ENCODE data around the gene PI16.
"Not testable (repeated sequence)": the region's sequence is repeated elsewhere in the genome, so short reads cannot be mapped to it uniquely, and the experiment has no call there.

PI16 gene

DNA sequence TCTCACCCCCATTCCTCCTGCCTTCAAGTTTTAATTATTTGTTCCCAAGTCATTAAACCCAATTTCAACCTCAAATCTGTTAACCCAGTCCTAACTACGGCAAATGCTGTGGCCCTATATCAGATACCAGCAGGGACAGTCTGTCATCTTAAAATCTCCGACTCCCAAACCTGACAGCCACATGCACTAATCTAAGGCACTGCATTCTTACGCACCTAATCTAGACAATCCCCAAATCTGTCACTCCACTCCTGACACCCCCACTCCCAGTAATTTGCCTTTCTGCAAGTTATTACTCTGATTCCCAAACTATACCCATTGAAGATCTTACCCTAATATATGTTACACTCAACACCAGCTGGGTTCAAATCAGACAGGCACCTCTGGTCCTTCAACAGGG, 29.0 kb downstream of the PI16 start:
- TF ChIP-seq, protein P1, sequence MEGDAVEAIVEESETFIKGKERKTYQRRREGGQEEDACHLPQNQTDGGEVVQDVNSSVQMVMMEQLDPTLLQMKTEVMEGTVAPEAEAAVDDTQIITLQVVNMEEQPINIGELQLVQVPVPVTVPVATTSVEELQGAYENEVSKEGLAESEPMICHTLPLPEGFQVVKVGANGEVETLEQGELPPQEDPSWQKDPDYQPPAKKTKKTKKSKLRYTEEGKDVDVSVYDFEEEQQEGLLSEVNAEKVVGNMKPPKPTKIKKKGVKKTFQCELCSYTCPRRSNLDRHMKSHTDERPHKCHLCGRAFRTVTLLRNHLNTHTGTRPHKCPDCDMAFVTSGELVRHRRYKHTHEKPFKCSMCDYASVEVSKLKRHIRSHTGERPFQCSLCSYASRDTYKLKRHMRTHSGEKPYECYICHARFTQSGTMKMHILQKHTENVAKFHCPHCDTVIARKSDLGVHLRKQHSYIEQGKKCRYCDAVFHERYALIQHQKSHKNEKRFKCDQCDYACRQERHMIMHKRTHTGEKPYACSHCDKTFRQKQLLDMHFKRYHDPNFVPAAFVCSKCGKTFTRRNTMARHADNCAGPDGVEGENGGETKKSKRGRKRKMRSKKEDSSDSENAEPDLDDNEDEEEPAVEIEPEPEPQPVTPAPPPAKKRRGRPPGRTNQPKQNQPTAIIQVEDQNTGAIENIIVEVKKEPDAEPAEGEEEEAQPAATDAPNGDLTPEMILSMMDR (IDR thresholded peaks at IDR 0.05; ENCODE audit: low read depth, low read length, missing control alignments) = no peak
- peak overlapping the region; percentile 78 for H3K4me3 ChIP-seq (replicated peaks; ENCODE audit: low read depth, low read length)
- DNase-seq (ENCODE audit: extremely low read depth, low read depth) = no peak

DNA sequence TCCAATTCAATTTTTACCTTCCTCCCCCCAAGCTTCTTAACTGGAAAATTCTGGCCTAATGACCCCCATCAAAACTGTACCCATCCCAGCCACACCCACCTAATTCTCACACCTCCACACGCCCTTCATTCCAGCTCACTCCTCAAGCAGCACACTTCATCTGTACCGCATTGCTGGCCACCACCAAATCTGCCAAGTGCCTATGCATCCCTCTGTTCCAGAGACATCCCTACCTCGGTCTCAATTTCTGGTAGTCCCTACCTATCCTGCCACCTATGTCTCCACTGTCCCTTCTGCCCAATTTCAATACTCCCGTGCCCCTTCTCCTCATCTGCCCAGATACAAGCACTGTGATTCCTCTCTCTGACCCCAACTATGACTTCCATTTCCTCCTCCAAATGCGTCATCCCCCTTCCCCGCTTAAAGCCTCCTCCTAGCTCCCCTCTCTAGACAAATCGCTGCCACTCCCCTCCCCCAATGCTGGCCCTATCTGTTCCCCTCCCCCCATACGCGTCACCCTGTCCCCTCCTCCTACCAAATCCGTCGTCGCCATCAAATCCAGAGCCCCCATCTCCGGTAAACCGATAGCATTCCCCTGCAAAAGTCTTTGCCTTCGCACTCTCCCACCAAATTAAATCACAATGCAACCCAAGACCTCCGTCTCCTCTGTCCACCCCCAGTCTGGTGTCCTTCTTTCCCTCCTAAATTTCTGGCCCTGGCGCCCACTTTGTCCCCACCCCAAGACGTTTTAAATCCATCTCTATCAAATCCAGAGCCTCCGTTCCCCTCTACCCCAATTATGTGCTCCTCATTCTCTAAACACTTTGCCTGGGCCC, 30.3 kb downstream of the PI16 start:
- peak overlapping the region; percentile 78 for H3K4me3 ChIP-seq (replicated peaks; ENCODE audit: low read depth, low read length)
- TF ChIP-seq, protein P1 (IDR thresholded peaks at IDR 0.05; ENCODE audit: low read depth, low read length, missing control alignments) = no peak
- DNase-seq (ENCODE audit: extremely low read depth, low read depth) = peak; percentile 30

DNA sequence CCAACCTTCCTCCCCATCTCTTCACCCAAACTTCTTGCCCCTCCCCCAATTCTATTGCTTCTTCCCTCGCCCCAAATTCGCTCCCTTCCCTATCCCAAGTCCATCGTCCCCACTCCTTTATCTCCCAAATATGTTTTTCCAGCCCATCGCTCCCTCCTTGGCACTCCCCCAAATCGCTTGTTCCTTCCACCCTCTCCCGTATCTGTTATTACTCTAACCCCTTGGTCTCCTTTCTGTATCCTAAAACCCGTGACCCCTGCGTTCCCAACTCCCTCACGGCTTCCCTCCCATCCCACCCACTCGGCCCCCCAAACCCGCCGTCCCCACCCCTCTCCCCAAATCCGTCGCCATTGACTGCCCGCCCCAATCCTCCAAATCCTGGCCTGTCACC, 30.9 kb downstream of the PI16 start:
- no peak for DNase-seq (ENCODE audit: extremely low read depth, low read depth)
- TF ChIP-seq, protein P1 (IDR thresholded peaks at IDR 0.05; ENCODE audit: low read depth, low read length, missing control alignments) = no peak

DNA sequence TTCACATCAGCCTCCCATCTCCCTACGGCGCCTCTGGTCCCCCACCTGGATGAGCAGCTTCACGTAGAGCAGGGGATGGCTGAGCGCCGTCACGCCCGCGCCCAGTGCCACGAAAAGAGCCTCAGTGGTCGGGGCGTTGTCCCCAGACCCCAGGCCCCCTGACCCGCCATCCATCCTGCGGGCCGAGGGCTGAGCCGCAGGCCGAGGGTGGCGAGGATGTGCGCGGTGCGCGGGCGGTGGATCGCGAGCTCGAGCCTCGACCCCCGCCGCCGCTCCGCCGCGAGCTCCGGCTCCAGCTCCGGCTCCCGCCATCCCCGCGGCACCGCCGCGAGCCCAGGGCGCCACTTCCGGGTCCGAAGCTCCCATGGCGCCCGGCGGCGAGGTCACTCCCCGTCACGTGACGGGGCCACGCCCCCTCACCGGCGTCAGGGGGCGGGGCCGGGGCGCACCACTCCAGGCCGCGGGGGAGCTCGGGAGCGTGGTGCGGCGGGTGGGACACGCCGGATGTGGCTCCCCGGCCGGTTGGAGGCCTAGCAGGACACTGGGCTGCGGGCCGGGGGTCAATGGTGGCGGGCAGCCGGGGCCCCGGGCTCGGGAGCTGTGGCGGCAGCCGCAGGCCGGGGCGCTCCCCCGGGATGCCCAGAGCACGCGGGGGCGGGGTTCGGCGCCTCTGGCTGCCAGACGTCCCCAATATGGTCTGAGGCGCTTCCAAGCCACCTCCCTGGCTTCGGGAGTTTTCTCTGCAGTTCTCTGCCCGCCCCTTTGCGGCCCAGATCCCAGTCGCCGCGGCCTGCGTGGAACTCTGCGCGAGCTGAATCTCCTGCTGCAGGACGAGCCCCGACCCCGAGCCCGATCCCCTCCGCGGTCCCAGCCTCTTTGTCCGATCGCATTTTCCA, 31.5 kb downstream of the PI16 start, which contains the start of gene MTCH1:
Gene MTCH1, minus strand, starts transcription at position 389 of the 896 bp plus-strand sequence. Its CDS starts 23 bp downstream, at position 366.
- H3K4me3 ChIP-seq (replicated peaks; ENCODE audit: low read depth, low read length) = peak within 1 kb of the TSS; percentile 78
- TF ChIP-seq, protein P1 (IDR thresholded peaks at IDR 0.05; ENCODE audit: low read depth, low read length, missing control alignments) = no peak
- DNase-seq (ENCODE audit: extremely low read depth, low read depth) = peak; percentile 43

More for the DNA sequence above, 30.9 kb downstream of the PI16 start:
- H3K4me3 ChIP-seq (replicated peaks; ENCODE audit: low read depth, low read length) = peak overlapping the region; percentile 78

DNA sequence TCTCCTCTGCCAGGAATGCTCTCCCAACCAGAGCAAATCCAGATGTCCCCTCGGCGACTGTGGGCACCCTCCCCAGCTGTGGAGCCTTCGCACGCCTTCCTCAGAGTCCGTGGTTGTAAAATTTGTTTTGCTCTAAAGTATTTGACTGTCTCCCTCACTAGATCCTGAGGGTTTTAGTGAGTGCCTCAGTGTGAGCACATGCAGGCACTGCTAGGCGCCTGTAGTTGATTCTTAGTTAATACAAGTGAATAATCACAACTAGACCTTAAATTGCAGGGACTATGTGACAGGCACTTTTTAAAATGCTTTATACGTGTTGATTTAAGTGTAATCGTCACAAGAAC, 32.1 kb downstream of the PI16 start:
- no peak for DNase-seq (ENCODE audit: extremely low read depth, low read depth)
- TF ChIP-seq, protein P1 (IDR thresholded peaks at IDR 0.05; ENCODE audit: low read depth, low read length, missing control alignments) = no peak
- peak overlapping the region; percentile 78 for H3K4me3 ChIP-seq (replicated peaks; ENCODE audit: low read depth, low read length)

DNA sequence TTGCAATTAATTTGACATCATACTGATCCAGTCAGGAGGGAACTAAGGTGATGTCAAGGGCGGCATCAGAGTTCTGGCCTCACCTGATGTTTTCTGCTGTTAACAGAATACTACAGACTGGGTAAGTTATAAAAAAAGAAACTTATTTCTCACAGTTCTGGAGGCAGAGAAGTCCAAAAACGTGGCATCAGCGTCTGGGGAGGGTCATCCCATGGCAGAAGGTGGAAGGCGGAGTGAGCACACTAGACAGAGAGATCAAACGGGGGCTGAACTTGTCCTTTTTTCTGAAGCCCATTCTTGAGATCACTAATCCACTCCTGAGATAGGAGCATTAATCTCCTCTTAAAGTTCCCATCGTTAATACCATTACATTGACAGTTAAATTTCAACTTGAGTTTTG, 34.7 kb downstream of the PI16 start:
- TF ChIP-seq, protein P1 (IDR thresholded peaks at IDR 0.05; ENCODE audit: low read depth, low read length, missing control alignments) = no peak

DNA sequence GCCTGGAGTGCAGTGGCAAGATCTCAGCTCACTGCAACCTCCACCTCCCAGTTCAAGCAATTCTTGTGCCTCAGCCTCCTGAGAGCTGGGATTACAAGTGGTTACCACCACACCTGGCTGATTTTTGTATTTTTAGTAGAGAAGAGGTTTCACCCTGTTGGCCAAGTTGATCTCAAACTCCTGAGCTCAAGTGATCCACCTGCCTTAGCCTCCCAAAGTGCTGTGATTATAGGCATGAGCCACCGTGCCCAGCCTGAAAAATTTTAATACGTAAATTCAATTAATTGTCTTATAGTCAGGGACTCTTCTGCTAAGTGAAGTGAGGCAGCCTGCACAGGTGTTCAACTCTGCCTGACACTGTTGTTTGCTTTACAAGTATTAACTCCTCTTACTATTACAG, 35.9 kb downstream of the PI16 start:
- not testable (repeated sequence) for H3K4me3 ChIP-seq (replicated peaks; ENCODE audit: low read depth, low read length); DNase-seq (ENCODE audit: extremely low read depth, low read depth)

More for the DNA sequence above, 34.7 kb downstream of the PI16 start:
- no peak overlapping the region for H3K4me3 ChIP-seq (replicated peaks; ENCODE audit: low read depth, low read length)
- DNase-seq (ENCODE audit: extremely low read depth, low read depth) = no peak

Data from HFF-Myc (cell line).